ENCODE results near the gene IFNAR1.

DNA sequence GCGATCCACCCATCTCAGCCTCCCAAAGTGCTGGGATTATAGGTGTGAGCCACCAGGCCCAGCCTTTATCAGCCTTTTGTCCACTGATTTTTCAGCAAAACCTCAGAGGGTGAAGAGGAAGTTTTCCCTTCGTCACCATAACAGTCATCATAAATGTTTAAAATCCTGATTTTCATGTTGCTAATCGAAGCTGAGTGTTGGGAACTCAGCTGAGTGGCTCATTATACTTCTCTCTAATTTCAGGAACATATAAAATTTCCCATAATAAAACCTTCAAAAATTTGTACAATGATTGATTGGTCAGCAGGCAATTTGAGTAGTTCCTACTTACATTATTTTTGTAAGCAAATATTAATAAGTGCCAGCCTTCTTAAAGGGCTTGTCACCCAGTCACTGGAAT is 46.6 kb downstream of the IFNAR1 start:
- TF ChIP-seq, protein P1, sequence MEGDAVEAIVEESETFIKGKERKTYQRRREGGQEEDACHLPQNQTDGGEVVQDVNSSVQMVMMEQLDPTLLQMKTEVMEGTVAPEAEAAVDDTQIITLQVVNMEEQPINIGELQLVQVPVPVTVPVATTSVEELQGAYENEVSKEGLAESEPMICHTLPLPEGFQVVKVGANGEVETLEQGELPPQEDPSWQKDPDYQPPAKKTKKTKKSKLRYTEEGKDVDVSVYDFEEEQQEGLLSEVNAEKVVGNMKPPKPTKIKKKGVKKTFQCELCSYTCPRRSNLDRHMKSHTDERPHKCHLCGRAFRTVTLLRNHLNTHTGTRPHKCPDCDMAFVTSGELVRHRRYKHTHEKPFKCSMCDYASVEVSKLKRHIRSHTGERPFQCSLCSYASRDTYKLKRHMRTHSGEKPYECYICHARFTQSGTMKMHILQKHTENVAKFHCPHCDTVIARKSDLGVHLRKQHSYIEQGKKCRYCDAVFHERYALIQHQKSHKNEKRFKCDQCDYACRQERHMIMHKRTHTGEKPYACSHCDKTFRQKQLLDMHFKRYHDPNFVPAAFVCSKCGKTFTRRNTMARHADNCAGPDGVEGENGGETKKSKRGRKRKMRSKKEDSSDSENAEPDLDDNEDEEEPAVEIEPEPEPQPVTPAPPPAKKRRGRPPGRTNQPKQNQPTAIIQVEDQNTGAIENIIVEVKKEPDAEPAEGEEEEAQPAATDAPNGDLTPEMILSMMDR (IDR thresholded peaks at IDR 0.05), result no peak
- TF ChIP-seq EZH2 (IDR thresholded peaks at IDR 0.05; ENCODE audit: borderline replicate concordance, insufficient read depth, low read depth, low read length, poor library complexity, severe bottlenecking), result no peak
